GM12878 (cell line): ENCODE measurements around the gene DCN. TPM values are rescaled to one million over a fixed set of nuclear protein-coding genes. Genes with fewer than 3 reads are reported as not detected.

Experiments used
- ATAC-seq: fragments of 200-7000 bp; cut with Tn5 transposase; 3 replicates; pipeline ENCODE4 v1.9.1; 2020; ENCODE audit warnings: mild to moderate bottlenecking, moderate library complexity
- BruUV-seq: library from RNA; stranded (reverse); fragments of 400-500 nt; replicated peaks from 2 replicates; lab custom pipeline; 2021; lab: Mats Ljungman, UMichigan
- CTCF ChIA-PET: fragments of 300-600 bp; sonication (Branson Sonifier 250); formaldehyde crosslinking; extraction: SDS; loops from one replicate; lab custom pipeline; 2021; ENCODE audit warnings: inconsistent platforms; lab: Yijun Ruan, JAX
- POLR2A ChIA-PET: fragments of 350-600 bp; formaldehyde crosslinking; extraction: SDS; loops from one replicate; lab custom pipeline; 2021; ENCODE audit warnings: inconsistent platforms; lab: Charles Lee
- RAD21 ChIA-PET: fragments of 300-600 bp; sonication (Branson Sonifier 250); formaldehyde crosslinking; loops from one replicate; lab custom pipeline; 2023; ENCODE audit warnings: antibody characterized with exemption; ENCODE audit not compliant: unreplicated experiment; lab: Charles Lee
- SMC1A ChIA-PET: fragments of 300-600 bp; sonication (Branson Sonifier 250); formaldehyde crosslinking; loops from one replicate; lab custom pipeline; 2023; ENCODE audit not compliant: unreplicated experiment, uncharacterized antibody; lab: Charles Lee
- DNase-seq: peaks from one replicate; pipeline ENCODE4 v3.0.0-alpha.2; 2011; ENCODE audit warnings: low read depth, low spot score
- FAIRE-seq: peaks from 3 replicates; lab custom pipeline; 2011; peaks lifted over from hg19 to GRCh38; lab: Jason Lieb, UNC
- H2AFZ ChIP-seq: 2 replicates; pipeline ENCODE4 v1.6.0; 2011; ENCODE audit warnings: low read depth, low read length, control low read depth; ENCODE audit not compliant: control insufficient read depth
- H3K27ac ChIP-seq: 2 replicates; pipeline ENCODE4 v1.5.1; 2011; ENCODE audit warnings: control low read depth; ENCODE audit not compliant: control insufficient read depth, insufficient read depth
- H3K27me3 ChIP-seq, 2 experiments: replicated peaks in 1 of 2; 2 replicates each; pipeline versions ENCODE4 v1.6.0 to v1.6.1; 2011; ENCODE audit warnings: low read length in 1 of 2; ENCODE audit not compliant: control insufficient read depth in 2 of 2, insufficient read depth in 2 of 2
- H3K36me3 ChIP-seq, 2 experiments: 2 replicates each; pipeline ENCODE4 v1.5.1; 2011; ENCODE audit warnings: low read length in 1 of 2; ENCODE audit not compliant: control insufficient read depth in 2 of 2, insufficient read depth in 2 of 2
- H3K4me1 ChIP-seq: 2 replicates; pipeline ENCODE4 v1.6.1; 2011; ENCODE audit warnings: mild to moderate bottlenecking, low read length, moderate library complexity, mixed read lengths; ENCODE audit not compliant: control insufficient read depth, insufficient read depth
- H3K4me2 ChIP-seq: 2 replicates; pipeline ENCODE4 v1.6.0; 2011; ENCODE audit warnings: control low read depth; ENCODE audit not compliant: control insufficient read depth, insufficient read depth
- H3K4me3 ChIP-seq: fragments of 200-600 bp; sonication (generic); 2 replicates; pipeline ENCODE4 v1.5.1; 2016
- H3K79me2 ChIP-seq: 2 replicates; pipeline ENCODE4 v1.6.0; 2011; ENCODE audit warnings: low read length; ENCODE audit not compliant: control insufficient read depth, insufficient read depth
- H3K9ac ChIP-seq: 2 replicates; pipeline ENCODE4 v1.8.0; 2011; ENCODE audit warnings: low read length, control low read depth, mixed read lengths; ENCODE audit not compliant: control insufficient read depth, insufficient read depth
- H3K9me3 ChIP-seq: replicated peaks from 3 replicates; pipeline ENCODE4 v1.5.1; 2011; ENCODE audit warnings: mild to moderate bottlenecking, low read length; ENCODE audit not compliant: control insufficient read depth, insufficient read depth
- H4K20me1 ChIP-seq: 2 replicates; pipeline ENCODE4 v1.6.0; 2011; ENCODE audit not compliant: control insufficient read depth, insufficient read depth
- BMI1 ChIP-seq: fragments of 450-650 bp; IDR thresholded peaks from 2 replicates; pipeline ENCODE4 v1.6.1; 2016; ENCODE audit warnings: mild to moderate bottlenecking, moderate library complexity, borderline replicate concordance
- SP1 ChIP-seq: IDR thresholded peaks from one replicate; pipeline ENCODE4 v1.6.1; 2011; ENCODE audit warnings: low read depth, low read length
- SPI1 ChIP-seq: IDR thresholded peaks from 2 replicates; pipeline ENCODE4 v1.6.1; 2011; ENCODE audit warnings: low read depth, mild to moderate bottlenecking, low read length, moderate library complexity, borderline replicate concordance; ENCODE audit not compliant: insufficient read depth
- SREBF1 ChIP-seq: IDR thresholded peaks from 2 replicates; pipeline ENCODE4 v1.6.1; 2012; ENCODE audit warnings: mild to moderate bottlenecking, low read length
- SREBF2 ChIP-seq: IDR thresholded peaks from 2 replicates; pipeline ENCODE4 v1.6.1; 2012; ENCODE audit warnings: mild to moderate bottlenecking, low read length
- TCF3 ChIP-seq: IDR thresholded peaks from 2 replicates; pipeline ENCODE4 v1.6.1; 2012; ENCODE audit warnings: low read depth, mild to moderate bottlenecking, low read length, borderline replicate concordance; ENCODE audit not compliant: insufficient read depth
- ZNF207 ChIP-seq: fragments of 450-650 bp; IDR thresholded peaks from 2 replicates; pipeline ENCODE4 v1.6.1; 2014; ENCODE audit warnings: antibody characterized with exemption, mild to moderate bottlenecking, borderline replicate concordance
- WGBS: methylation state at CpG from one replicate; pipeline ENCODE4 v1.1.6; 2016; ENCODE audit warnings: low lambda C conversion rate; ENCODE audit not compliant: insufficient replicate concordance, insufficient coverage; ENCODE audit errors: missing lambda C conversion rate; 5-methylcytosine and 5-hydroxymethylcytosine counted together
- in situ Hi-C: fragments of 300-500 bp; cut with MboI; formaldehyde crosslinking; loops from 9 replicates; pipeline ENCODE4 v1.14.3; 2018; ENCODE audit warnings: mixed read lengths
- intact Hi-C: fragments of 100-400 bp; cut with micrococcal nuclease; formaldehyde crosslinking; loops from one replicate; pipeline ENCODE4 v1.14.2; 2022; ENCODE audit not compliant: unreplicated experiment
- polyA plus RNA-seq, 11 experiments: library from polyadenylated mRNA; depleted of rRNA in 4 of 11; unstranded in 6 of 11; stranded (reverse) in 5 of 11; fragments of >200 nt; fragmentation: Nextera tagmentation in 4 of 11; fragmentation: Illumina TruSeq in 1 of 11; extraction: Ambion mirVana in 4 of 11; extraction: Trizol in 1 of 11; gene quantifications; 1 replicate in 1 of 11; 2 replicates in 10 of 11; pipeline versions ENCODE4 v1.2.1 to v1.2.3, GENCODE V29; 2011 to 2016; ENCODE audit warnings: inconsistent platforms in 2 of 11, missing spikeins in 2 of 11, low read depth in 1 of 11
- total RNA-seq, 4 experiments: library from RNA; depleted of rRNA in 3 of 4; stranded (reverse); fragments of >200 nt in 3 of 4; fragmentation: Illumina TruSeq in 1 of 4; extraction: Trizol in 1 of 4; gene quantifications; 2 replicates each; pipeline versions ENCODE4 v1.2.1 to v1.2.3, GENCODE V29; 2013 to 2021
- TF ChIP-seq, protein P1 (sequence below), 3 experiments: IDR thresholded peaks in 2 of 3; conservative IDR thresholded peaks in 1 of 3; 2 replicates each; pipeline ENCODE4 v1.5.1; 2011; ENCODE audit warnings: low read depth in 3 of 3, low read length in 3 of 3, mild to moderate bottlenecking in 3 of 3, control low read depth in 2 of 3, moderate library complexity in 2 of 3, inconsistent platforms in 1 of 3, mixed read lengths in 1 of 3; ENCODE audit not compliant: control insufficient read depth in 2 of 3, insufficient read depth in 1 of 3; ENCODE audit errors: extremely low read depth in 1 of 3

DCN gene
- total and polyA plus RNA-seq, 10 of the 15 experiments (the other 5 are each of a cell fraction or from before 2014, with no cell fraction given) = 0.07 to 2.1 (median 0.75) TPM; not detected in 6

DNA sequence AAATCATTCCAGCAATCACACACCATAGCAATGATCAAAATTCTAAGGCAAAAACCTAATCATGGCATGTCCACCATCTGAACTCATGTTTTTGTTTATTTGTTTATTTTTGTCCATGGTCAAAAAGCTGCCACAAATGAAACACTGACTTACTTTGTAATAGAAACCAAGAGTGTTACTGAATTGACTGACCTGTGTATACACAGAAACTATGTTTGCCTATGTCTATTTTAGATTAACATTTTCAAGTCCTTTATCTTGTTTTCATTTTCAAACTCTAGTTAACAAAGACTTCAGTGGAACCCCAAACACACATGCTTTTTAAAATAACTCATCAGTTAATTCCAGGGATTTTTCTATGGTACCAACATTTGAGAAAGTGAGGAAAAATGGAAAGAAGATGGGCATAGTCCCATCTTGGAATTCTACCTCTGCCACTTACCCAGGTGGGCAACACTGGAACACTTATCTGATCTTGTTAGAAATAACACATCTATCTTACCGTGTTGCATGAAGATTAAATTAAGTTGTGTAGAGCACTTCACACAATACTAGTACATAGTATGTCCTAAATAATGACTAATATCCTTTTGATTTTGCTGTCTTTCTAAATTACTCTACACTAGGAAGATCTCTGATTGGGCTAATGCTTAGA, 77.7 kb downstream of the DCN start:
- in situ Hi-C loops (loop anchor here (5.0 kb wide), 1 partner anchor 123 kb away; no protein-coding TSS in a partner anchor), intact Hi-C loops (no loop called here)
- FAIRE-seq = no peak
- Histone ChIP-seq H3K4me1 (no peaks in the 10 kb centered on the region), H3K79me2 (no peaks in the 10 kb centered on the region), H3K27ac (no peak overlapping the region), H2AFZ (no peak overlapping the region), H3K36me3 (no peaks in the 10 kb centered on the region), H3K4me3 (no peak overlapping the region), H3K27me3 (no peaks in the 10 kb centered on the region), H3K9me3 (no peaks in the 10 kb centered on the region), H3K4me2 (no peak overlapping the region), H3K9ac (no peak overlapping the region), H4K20me1 (no peaks in the 10 kb centered on the region)
- WGBS = 92% methylated on average over 1 of the region's 1 CpG
- RAD21 ChIA-PET = no interaction called here
- no peak for TF ChIP-seq BMI1
- no peak for TF ChIP-seq SREBF1
- no peak for TF ChIP-seq SP1
- TF ChIP-seq TCF3 = no peak
- no peak for TF ChIP-seq SREBF2
- TF ChIP-seq ZNF207 = no peak
- TF ChIP-seq SPI1 = no peak
- TF ChIP-seq, protein P1, sequence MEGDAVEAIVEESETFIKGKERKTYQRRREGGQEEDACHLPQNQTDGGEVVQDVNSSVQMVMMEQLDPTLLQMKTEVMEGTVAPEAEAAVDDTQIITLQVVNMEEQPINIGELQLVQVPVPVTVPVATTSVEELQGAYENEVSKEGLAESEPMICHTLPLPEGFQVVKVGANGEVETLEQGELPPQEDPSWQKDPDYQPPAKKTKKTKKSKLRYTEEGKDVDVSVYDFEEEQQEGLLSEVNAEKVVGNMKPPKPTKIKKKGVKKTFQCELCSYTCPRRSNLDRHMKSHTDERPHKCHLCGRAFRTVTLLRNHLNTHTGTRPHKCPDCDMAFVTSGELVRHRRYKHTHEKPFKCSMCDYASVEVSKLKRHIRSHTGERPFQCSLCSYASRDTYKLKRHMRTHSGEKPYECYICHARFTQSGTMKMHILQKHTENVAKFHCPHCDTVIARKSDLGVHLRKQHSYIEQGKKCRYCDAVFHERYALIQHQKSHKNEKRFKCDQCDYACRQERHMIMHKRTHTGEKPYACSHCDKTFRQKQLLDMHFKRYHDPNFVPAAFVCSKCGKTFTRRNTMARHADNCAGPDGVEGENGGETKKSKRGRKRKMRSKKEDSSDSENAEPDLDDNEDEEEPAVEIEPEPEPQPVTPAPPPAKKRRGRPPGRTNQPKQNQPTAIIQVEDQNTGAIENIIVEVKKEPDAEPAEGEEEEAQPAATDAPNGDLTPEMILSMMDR (IDR thresholded peaks at IDR 0.05 in 2 of 3, conservative IDR thresholded peaks at IDR 0.05 in 1 of 3; ENCODE audit: control insufficient read depth in 2 of 3, extremely low read depth in 1 of 3, insufficient read depth in 1 of 3, low read depth in 3 of 3, low read length in 3 of 3) = no peak
- ATAC-seq = no peak; the same call in 2 of the 3 replicates
- BruUV-seq = no TSS peak
- DNase-seq = no peak
- POLR2A ChIA-PET = no interaction called here
- SMC1A ChIA-PET = no interaction called here
- CTCF ChIA-PET = no interaction called here
